Lower lobe of right lung (tissue), 2 donors: ENCODE data around the gene PDS5B. TPM values are rescaled to one million over a fixed set of nuclear protein-coding genes. Genes with fewer than 3 reads are reported as not detected.

Experiments
- ATAC-seq, 2 donors: fragments of 200-7000 bp; cut with Tn5 transposase; one replicate each; pipeline ENCODE4 v1.9.1; 2020 to 2022; ENCODE audit warnings: mild to moderate bottlenecking in 2 of 2, moderate library complexity in 2 of 2
- DNase-seq: peaks from one replicate; pipeline ENCODE4 v3.0.0-alpha.2; 2020
- H3K27ac ChIP-seq: fragments of 200-600 bp; one replicate; pipeline ENCODE4 v1.8.0; 2022
- H3K27me3 ChIP-seq: fragments of 200-600 bp; one replicate; pipeline ENCODE4 v1.8.0; 2022; ENCODE audit warnings: low read depth
- H3K36me3 ChIP-seq: fragments of 200-600 bp; one replicate; pipeline ENCODE4 v1.8.0; 2022; ENCODE audit warnings: mild to moderate bottlenecking
- H3K4me1 ChIP-seq: fragments of 200-600 bp; one replicate; pipeline ENCODE4 v1.8.0; 2022
- H3K4me3 ChIP-seq: fragments of 200-600 bp; one replicate; pipeline ENCODE4 v1.8.0; 2022; ENCODE audit warnings: mild to moderate bottlenecking
- H3K9me3 ChIP-seq: fragments of 200-600 bp; one replicate; pipeline ENCODE4 v1.8.0; 2022
- intact Hi-C: fragments of 100-400 bp; cut with DNase I; formaldehyde crosslinking; loops from one replicate; pipeline ENCODE4 v1.11.0; 2022
- total RNA-seq: library from RNA; stranded (reverse); fragmentation: NEBNext Ultra II Directional; extraction: Animal tissue kit (Norgen Biotek cat#: 25700); gene quantifications from one replicate; pipeline ENCODE4 v1.2.1, GENCODE V29; 2021
- TF ChIP-seq, protein P1 (sequence below): fragments of 200-600 bp; IDR thresholded peaks from one replicate; pipeline ENCODE4 v1.8.0; 2022; ENCODE audit warnings: antibody characterized with exemption, mild to moderate bottlenecking
- donor health status: DM: no; HTN: yes; CAD: no; lungs with severe emphysema.

The PDS5B gene
- total RNA-seq, 1 donor from 2014 or later: 46.3 TPM

DNA sequence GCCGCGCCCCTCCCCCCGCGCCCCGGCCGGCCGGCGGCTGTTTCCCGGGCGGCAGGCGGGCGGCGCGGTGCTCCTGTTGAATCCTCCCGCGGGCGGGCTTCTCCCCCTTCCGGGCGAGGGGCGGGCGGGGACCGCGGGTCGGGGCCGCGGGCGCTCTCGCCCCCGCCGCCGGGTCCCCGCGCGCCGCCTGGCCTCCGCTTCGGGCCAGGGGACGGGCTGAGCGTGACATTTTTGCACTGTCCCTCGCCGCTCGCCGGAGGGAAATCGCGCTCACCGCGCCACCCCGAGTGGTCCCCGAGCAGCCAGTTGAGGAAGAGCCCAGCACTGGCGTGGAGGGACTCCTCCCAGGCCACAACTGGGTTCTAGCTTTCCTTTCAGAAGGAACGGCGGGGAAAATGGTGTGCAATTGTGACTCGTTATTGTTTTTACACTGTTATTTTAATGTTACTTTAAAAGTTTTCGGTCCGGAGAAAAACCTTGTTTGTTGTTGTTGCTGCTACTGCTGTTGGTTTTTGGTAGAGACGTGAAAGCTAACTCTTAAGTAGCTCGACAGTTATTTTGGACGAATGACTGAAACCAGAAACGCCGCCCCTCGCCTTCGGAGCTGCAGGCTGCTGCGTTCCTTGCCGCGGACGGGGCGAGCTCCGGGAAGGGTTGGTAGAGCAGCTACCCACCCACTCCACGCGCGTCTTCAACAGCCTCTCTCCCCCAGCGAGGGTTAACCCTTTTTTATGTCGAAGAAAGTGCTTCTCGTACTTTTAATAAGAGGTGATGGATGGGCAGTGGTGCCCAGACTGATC lies 959 bp downstream of the PDS5B start:
- TF ChIP-seq, protein P1, sequence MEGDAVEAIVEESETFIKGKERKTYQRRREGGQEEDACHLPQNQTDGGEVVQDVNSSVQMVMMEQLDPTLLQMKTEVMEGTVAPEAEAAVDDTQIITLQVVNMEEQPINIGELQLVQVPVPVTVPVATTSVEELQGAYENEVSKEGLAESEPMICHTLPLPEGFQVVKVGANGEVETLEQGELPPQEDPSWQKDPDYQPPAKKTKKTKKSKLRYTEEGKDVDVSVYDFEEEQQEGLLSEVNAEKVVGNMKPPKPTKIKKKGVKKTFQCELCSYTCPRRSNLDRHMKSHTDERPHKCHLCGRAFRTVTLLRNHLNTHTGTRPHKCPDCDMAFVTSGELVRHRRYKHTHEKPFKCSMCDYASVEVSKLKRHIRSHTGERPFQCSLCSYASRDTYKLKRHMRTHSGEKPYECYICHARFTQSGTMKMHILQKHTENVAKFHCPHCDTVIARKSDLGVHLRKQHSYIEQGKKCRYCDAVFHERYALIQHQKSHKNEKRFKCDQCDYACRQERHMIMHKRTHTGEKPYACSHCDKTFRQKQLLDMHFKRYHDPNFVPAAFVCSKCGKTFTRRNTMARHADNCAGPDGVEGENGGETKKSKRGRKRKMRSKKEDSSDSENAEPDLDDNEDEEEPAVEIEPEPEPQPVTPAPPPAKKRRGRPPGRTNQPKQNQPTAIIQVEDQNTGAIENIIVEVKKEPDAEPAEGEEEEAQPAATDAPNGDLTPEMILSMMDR: no peak
- H3K27me3 ChIP-seq: no peaks in the 10 kb centered on the region
- H3K36me3 ChIP-seq: no peaks in the 10 kb centered on the region
- H3K9me3 ChIP-seq: no peaks in the 10 kb centered on the region
- H3K4me1 ChIP-seq: peaks cover 27% of the 10 kb centered on the region
- peak overlapping the region; percentile 88 for H3K27ac ChIP-seq
- peak overlapping the region; percentile 74 for H3K4me3 ChIP-seq
- peak; percentile 50 to 58 for ATAC-seq
- peak; percentile 79 for DNase-seq
- intact Hi-C loops: no loop called here

DNA sequence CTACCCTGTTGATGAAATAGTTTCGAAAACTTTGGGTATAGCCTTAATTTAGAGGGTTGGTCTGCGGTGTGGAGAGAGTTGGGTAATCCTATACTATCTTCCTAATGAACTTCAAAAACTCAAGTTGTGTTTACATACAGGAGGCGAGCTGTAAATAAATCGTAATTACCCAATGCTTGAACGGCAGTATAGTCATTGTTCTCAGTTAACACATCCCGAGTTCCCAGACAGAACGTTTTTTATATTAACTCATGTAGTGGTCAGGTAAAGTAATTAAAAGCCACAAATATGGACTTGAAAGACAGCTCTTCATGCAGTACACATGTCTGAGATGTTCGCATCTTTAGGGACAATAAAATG lies 1.5 kb downstream of the PDS5B start:
- TF ChIP-seq, protein P1: no peak
- Histone ChIP-seq H3K9me3 (no peaks in the 10 kb centered on the region), H3K4me1 (peaks cover 27% of the 10 kb centered on the region), H3K4me3 (peak overlapping the region; percentile 74), H3K27me3 (no peaks in the 10 kb centered on the region), H3K27ac (peak overlapping the region; percentile 88), H3K36me3 (no peaks in the 10 kb centered on the region)
- ATAC-seq: no peak
- no peak for DNase-seq
- intact Hi-C loops: no loop called here

DNA sequence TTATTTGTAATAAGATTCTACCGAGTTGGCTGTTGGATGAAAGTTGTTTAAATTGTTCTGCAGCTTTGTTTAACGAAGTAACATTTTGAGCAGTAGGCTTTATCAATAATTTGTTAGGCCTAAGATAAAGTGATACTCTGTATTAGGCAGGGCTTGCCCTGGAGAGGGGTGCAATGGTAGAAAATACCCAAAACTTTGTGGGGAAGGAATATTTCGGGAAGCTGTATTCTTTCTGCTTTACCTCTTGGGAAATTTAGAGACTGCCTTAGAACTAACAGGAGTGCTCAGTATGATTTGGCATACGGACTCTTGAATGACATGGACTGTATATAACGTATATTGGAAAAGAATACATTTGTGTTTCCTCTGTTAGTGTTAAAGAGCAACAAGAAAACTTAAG lies 2.5 kb downstream of the PDS5B start:
- H3K4me3 ChIP-seq: peak overlapping the region; percentile 74
- TF ChIP-seq, protein P1: no peak
- ATAC-seq: no peak
- no peaks in the 10 kb centered on the region for H3K27me3 ChIP-seq
- H3K36me3 ChIP-seq: no peaks in the 10 kb centered on the region
- no peak for DNase-seq
- H3K4me1 ChIP-seq: peaks cover 27% of the 10 kb centered on the region
- intact Hi-C loops: no loop called here
- no peak overlapping the region for H3K27ac ChIP-seq
- H3K9me3 ChIP-seq: no peaks in the 10 kb centered on the region

DNA sequence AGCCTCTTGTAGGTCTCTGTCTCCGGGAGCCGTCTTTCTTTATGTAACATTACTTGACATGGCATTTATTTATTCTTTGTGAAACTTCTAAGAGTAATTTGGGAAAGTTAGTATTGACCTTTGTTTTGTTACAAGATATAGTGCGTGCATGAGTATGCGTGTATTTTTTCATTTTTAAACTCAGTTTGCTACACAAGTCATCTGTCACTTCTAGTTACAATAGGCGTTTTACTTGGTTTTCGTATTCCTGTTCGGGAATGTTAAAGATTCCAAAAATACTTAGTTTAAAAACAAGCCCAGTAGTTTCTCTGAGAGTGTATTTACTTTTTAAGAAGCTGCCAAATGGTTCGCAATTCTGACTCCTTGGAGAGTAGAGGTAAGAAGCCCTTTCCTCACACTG lies 3.2 kb downstream of the PDS5B start:
- Histone ChIP-seq H3K9me3 (no peaks in the 10 kb centered on the region), H3K36me3 (no peaks in the 10 kb centered on the region), H3K27ac (no peak overlapping the region), H3K4me1 (peaks cover 32% of the 10 kb centered on the region), H3K27me3 (no peaks in the 10 kb centered on the region), H3K4me3 (no peak overlapping the region)
- ATAC-seq (no peak), DNase-seq (no peak)
- intact Hi-C loops: no loop called here
- TF ChIP-seq, protein P1: no peak

DNA sequence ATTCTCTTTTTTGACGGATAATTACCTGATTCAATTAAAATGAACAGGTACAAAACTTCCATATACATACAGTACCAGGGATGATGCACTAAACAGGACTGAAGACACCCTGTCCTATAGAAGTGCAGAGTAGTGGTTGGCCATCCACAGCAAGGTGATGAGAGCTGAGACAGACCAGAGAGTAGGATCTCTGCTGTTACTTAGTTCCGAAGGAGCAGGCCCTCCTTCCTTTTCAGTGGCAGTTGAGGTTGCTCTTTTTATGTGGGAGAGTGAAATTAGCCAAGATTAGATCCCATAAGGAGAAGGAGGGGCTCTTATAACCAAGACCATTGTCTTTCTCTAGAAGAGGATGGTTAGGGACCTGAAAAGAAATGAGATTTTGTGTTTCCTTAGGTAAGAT lies 4.0 kb downstream of the PDS5B start:
- H3K9me3 ChIP-seq: no peaks in the 10 kb centered on the region
- TF ChIP-seq, protein P1: no peak
- H3K36me3 ChIP-seq: no peaks in the 10 kb centered on the region
- intact Hi-C loops: loop anchor here (5.0 kb wide), 1 partner anchor 47 kb away; no protein-coding TSS in a partner anchor
- peaks cover 32% of the 10 kb centered on the region for H3K4me1 ChIP-seq
- H3K27ac ChIP-seq: no peak overlapping the region
- no peaks in the 10 kb centered on the region for H3K27me3 ChIP-seq
- DNase-seq (no peak), ATAC-seq (no peak)
- H3K4me3 ChIP-seq: no peak overlapping the region
